Trophoblast cell (in vitro differentiated cells and primary cell): ENCODE results near the gene ANKS1B.

ENCODE experiments used
- DNase-seq, 2 donors: peaks; one replicate each; pipeline ENCODE4 v3.0.0-alpha.2; 2016
- H2AFZ ChIP-seq: 2 replicates; pipeline ENCODE4 v1.6.1; 2013; ENCODE audit warnings: low read length, moderate library complexity, mild to moderate bottlenecking; ENCODE audit not compliant: insufficient read depth, poor library complexity
- H2AK5ac ChIP-seq: 2 replicates; pipeline ENCODE4 v1.6.1; 2013; ENCODE audit warnings: mild to moderate bottlenecking, low read length
- H2BK120ac ChIP-seq: 2 replicates; pipeline ENCODE4 v1.6.1; 2013; ENCODE audit warnings: low read length, mild to moderate bottlenecking, moderate library complexity; ENCODE audit not compliant: insufficient read depth, poor library complexity
- H2BK12ac ChIP-seq: 2 replicates; pipeline ENCODE4 v1.6.1; 2013; ENCODE audit warnings: mild to moderate bottlenecking, low read length, moderate library complexity
- H2BK5ac ChIP-seq: 2 replicates; pipeline ENCODE4 v1.6.1; 2013; ENCODE audit warnings: low read length, low read depth, moderate library complexity, mild to moderate bottlenecking; ENCODE audit not compliant: poor library complexity
- H3K14ac ChIP-seq: 2 replicates; pipeline ENCODE4 v1.6.1; 2013; ENCODE audit warnings: mild to moderate bottlenecking, low read length
- H3K18ac ChIP-seq: 2 replicates; pipeline ENCODE4 v1.6.1; 2013; ENCODE audit warnings: mild to moderate bottlenecking, low read length
- H3K23ac ChIP-seq: 2 replicates; pipeline ENCODE4 v1.6.1; 2013; ENCODE audit warnings: low read length
- H3K27ac ChIP-seq: 2 replicates; pipeline ENCODE4 v1.5.1; 2013; ENCODE audit warnings: low read depth, mild to moderate bottlenecking, inconsistent platforms, low read length, moderate library complexity
- H3K27me3 ChIP-seq: 2 replicates; pipeline ENCODE4 v1.6.1; 2013; ENCODE audit warnings: inconsistent platforms, mild to moderate bottlenecking, low read length, moderate library complexity; ENCODE audit not compliant: insufficient read depth
- H3K36me3 ChIP-seq, 2 experiments: 1 replicate in 1 of 2; 2 replicates in 1 of 2; pipeline ENCODE4 v1.6.1; 2013; ENCODE audit warnings: low read length in 2 of 2, mild to moderate bottlenecking in 2 of 2, moderate library complexity in 1 of 2; ENCODE audit not compliant: insufficient read depth in 2 of 2, control insufficient read depth in 1 of 2
- H3K4ac ChIP-seq: 2 replicates; pipeline ENCODE4 v1.6.1; 2013; ENCODE audit warnings: low read depth, mild to moderate bottlenecking, low read length, moderate library complexity
- H3K4me1 ChIP-seq, 2 experiments: 1 replicate in 1 of 2; 2 replicates in 1 of 2; pipeline ENCODE4 v1.6.1; 2013; ENCODE audit warnings: low read length in 2 of 2, mild to moderate bottlenecking in 2 of 2, moderate library complexity in 1 of 2; ENCODE audit not compliant: insufficient read depth in 2 of 2, control insufficient read depth in 1 of 2
- H3K4me2 ChIP-seq: 2 replicates; pipeline ENCODE4 v1.6.1; 2013; ENCODE audit warnings: inconsistent platforms, mild to moderate bottlenecking, low read length, moderate library complexity
- H3K4me3 ChIP-seq: 2 replicates; pipeline ENCODE4 v1.5.1; 2013; ENCODE audit warnings: mild to moderate bottlenecking, low read depth, low read length, inconsistent platforms
- H3K79me1 ChIP-seq: one replicate; pipeline ENCODE4 v1.6.1; 2013; ENCODE audit warnings: low read length
- H3K79me2 ChIP-seq: 2 replicates; pipeline ENCODE4 v1.6.1; 2013; ENCODE audit warnings: low read length, mild to moderate bottlenecking; ENCODE audit not compliant: control insufficient read depth, insufficient read depth, poor library complexity
- H3K9ac ChIP-seq: 2 replicates; pipeline ENCODE4 v1.6.1; 2013; ENCODE audit warnings: mild to moderate bottlenecking, low read length
- H3K9me3 ChIP-seq: 2 replicates; pipeline ENCODE4 v1.6.1; 2013; ENCODE audit warnings: low read depth, mild to moderate bottlenecking, control low read depth, inconsistent platforms, low read length; ENCODE audit not compliant: insufficient read depth
- H4K12ac ChIP-seq: 2 replicates; pipeline ENCODE4 v1.6.1; 2013; ENCODE audit warnings: low read depth, mild to moderate bottlenecking, low read length, moderate library complexity
- H4K8ac ChIP-seq: 2 replicates; pipeline ENCODE4 v1.6.1; 2013; ENCODE audit warnings: low read depth, mild to moderate bottlenecking, low read length, moderate library complexity
- H4K91ac ChIP-seq: one replicate; pipeline ENCODE4 v1.6.1; 2013; ENCODE audit warnings: low read depth, mild to moderate bottlenecking, low read length, moderate library complexity
- WGBS: extraction: QIAGEN DNeasy Blood & Tissue Kit; methylation state at CpG from one replicate; pipeline ENCODE4 v1.1.7; 2013; ENCODE audit warnings: missing lambda C conversion rate; ENCODE audit not compliant: insufficient read length, insufficient coverage; ENCODE audit errors: extremely low coverage; 5-methylcytosine and 5-hydroxymethylcytosine counted together

ANKS1B gene

DNA sequence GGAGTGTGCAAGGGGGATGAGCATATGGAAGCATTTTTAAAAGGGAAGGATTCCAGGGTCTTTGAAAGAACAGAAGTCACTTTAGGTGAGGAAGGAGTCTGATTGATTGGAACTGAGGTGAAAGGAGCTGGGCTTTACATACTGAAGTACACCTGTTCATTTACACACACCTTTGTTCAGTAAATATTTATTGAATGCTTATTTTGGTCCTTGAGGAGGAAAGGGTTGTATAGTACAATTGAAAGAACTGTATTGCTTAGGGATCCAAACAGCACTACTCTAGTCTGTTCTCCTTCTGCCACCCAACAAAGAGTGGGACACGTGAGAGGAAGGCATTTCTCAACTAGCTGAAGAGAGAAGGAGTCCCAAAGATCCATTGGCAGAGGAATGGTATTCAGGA lies 1275.7 kb downstream of the ANKS1B start:
- no peak overlapping the region for H2BK120ac ChIP-seq
- H3K27ac ChIP-seq = no peak overlapping the region
- no peak for DNase-seq
- no peak overlapping the region for H4K8ac ChIP-seq
- H4K91ac ChIP-seq = no peak overlapping the region
- H2AK5ac ChIP-seq = no peak overlapping the region
- H2BK12ac ChIP-seq = no peak overlapping the region
- no peaks in the 10 kb centered on the region for H3K4me1 ChIP-seq
- peaks cover 9 to 15% of the 10 kb centered on the region in 2 experiments for H3K36me3 ChIP-seq
- H3K4ac ChIP-seq = no peak overlapping the region
- no peak overlapping the region for H3K23ac ChIP-seq
- no peak overlapping the region for H4K12ac ChIP-seq
- no peak overlapping the region for H2BK5ac ChIP-seq
- no peak overlapping the region for H3K9ac ChIP-seq
- H3K14ac ChIP-seq = no peak overlapping the region
- no peaks in the 10 kb centered on the region for H3K9me3 ChIP-seq
- no peaks in the 10 kb centered on the region for H3K79me1 ChIP-seq
- H2AFZ ChIP-seq = no peak overlapping the region
- H3K79me2 ChIP-seq = no peaks in the 10 kb centered on the region
- H3K27me3 ChIP-seq = no peaks in the 10 kb centered on the region
- no CpG with 5 or more reads among the region's 1 CpG for WGBS
- H3K18ac ChIP-seq = no peak overlapping the region
- no peak overlapping the region for H3K4me3 ChIP-seq
- no peak overlapping the region for H3K4me2 ChIP-seq

DNA sequence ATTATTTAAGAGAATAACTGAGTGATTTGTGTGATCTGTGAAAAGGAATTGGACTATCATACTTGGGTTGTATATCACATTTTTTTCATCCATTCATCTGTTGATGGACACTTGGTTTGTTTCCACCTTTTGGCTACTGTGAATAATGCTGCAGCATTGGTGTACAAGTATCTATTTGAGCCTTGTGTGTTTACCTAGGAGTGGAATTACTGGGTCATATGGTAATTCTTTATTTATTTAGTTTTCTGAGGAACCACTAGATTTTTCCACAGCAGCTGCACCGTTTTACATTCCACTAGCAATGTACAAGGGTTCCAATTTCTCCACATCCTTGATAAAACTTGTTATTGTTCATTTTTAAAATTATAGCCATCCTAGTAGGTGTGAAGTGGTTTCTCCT lies 1283.6 kb downstream of the ANKS1B start:
- Histone ChIP-seq H2BK12ac (no peak overlapping the region), H3K9me3 (no peaks in the 10 kb centered on the region), H3K23ac (no peak overlapping the region), H3K4me1 (no peaks in the 10 kb centered on the region), H3K79me1 (no peaks in the 10 kb centered on the region), H3K4me3 (no peak overlapping the region), H4K8ac (no peak overlapping the region), H3K27me3 (no peaks in the 10 kb centered on the region), H3K36me3 (peaks cover 2 to 13% of the 10 kb centered on the region in 2 experiments), H2AFZ (no peak overlapping the region), H2AK5ac (no peak overlapping the region), H3K4me2 (no peak overlapping the region), H2BK120ac (no peak overlapping the region), H3K14ac (no peak overlapping the region), H3K9ac (no peak overlapping the region), H3K79me2 (no peaks in the 10 kb centered on the region), H3K4ac (no peak overlapping the region), H2BK5ac (no peak overlapping the region), H3K18ac (no peak overlapping the region), H4K91ac (no peak overlapping the region), H3K27ac (no peak overlapping the region), H4K12ac (no peak overlapping the region)
- no peak for DNase-seq
- WGBS = no CpG with 5 or more reads among the region's 1 CpG

DNA sequence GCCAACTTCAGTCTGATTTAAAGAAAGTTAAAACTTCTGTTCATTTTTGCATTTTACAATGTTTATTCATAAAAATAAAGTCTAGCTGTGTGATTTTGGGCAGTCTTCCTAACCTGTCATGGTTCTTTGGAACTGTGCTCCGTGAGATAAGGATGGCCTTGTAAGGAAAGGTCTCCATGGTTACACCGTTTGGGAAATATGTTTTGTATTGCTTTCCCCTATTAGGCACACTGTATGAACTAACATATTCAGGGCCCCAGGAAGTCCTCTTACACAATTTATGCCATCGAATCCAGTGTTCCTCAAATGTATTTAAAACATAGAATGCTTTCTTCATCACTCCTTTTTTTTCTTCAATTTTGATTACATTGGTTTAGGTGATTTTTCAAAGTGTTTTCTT lies 1285.2 kb downstream of the ANKS1B start:
- H4K8ac ChIP-seq = no peak overlapping the region
- no peak overlapping the region for H2BK120ac ChIP-seq
- no peak overlapping the region for H3K9ac ChIP-seq
- no peak overlapping the region for H3K4me3 ChIP-seq
- no peak for DNase-seq
- no peak overlapping the region for H2BK5ac ChIP-seq
- no peak overlapping the region for H3K27ac ChIP-seq
- no peak overlapping the region for H4K12ac ChIP-seq
- WGBS = no CpG with 5 or more reads among the region's 3 CpGs
- no peaks in the 10 kb centered on the region for H3K79me1 ChIP-seq
- no peak overlapping the region for H3K4ac ChIP-seq
- H2BK12ac ChIP-seq = no peak overlapping the region
- H3K79me2 ChIP-seq = no peaks in the 10 kb centered on the region
- no peak overlapping the region for H4K91ac ChIP-seq
- peaks cover 2 to 14% of the 10 kb centered on the region in 2 experiments for H3K36me3 ChIP-seq
- H2AFZ ChIP-seq = no peak overlapping the region
- H3K27me3 ChIP-seq = no peaks in the 10 kb centered on the region
- H3K23ac ChIP-seq = no peak overlapping the region
- no peaks in the 10 kb centered on the region for H3K9me3 ChIP-seq
- no peak overlapping the region for H3K4me2 ChIP-seq
- H3K4me1 ChIP-seq = no peaks in the 10 kb centered on the region
- no peak overlapping the region for H2AK5ac ChIP-seq
- no peak overlapping the region for H3K18ac ChIP-seq
- H3K14ac ChIP-seq = no peak overlapping the region

DNA sequence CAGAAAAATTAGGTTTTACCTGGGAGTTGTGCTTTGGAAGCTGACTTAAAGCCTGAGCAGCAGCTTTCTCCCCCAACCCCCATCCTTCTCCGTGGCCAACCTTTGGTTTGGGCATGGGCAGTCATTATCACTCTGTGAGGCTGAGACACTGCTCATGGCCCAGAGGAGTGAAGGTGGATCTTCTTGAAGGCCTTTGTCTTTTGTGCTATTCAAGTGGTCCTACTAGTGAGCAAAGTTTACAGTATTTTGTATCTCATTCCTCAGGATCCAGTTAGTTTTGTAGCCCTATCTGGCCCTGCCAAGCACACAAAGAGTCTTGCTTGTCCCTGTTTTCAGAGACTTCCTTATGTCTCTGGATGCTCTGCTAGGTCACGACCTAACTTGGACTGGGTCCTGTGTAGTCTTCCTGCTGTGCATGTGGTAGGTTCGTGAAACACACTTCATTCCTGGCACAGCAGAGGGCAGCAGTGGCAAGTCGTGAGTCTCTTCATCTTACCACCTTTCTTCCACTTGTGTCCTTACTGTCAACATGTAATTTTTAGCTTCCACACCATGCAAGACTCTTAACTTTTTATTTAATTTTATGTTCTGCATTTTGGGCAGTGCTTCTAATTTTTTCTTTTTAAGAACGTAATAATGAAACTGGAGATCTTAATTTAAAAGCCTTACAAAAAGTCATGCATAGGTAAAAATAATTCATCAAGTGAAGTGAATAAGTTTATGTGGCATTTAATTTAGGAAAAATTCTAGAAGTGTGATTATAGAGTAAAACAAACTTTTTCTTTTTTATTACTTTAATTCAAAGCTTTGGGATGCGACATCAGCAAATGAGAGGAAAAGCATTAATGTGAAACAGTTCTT lies 1285.9 kb downstream of the ANKS1B start:
- no CpG with 5 or more reads among the region's 6 CpGs for WGBS
- Histone ChIP-seq H2BK12ac (no peak overlapping the region), H3K14ac (no peak overlapping the region), H3K4me1 (no peaks in the 10 kb centered on the region), H3K27ac (no peak overlapping the region), H3K4ac (no peak overlapping the region), H3K79me1 (no peaks in the 10 kb centered on the region), H3K4me3 (no peak overlapping the region), H2BK5ac (no peak overlapping the region), H4K8ac (no peak overlapping the region), H2AK5ac (no peak overlapping the region), H3K79me2 (no peaks in the 10 kb centered on the region), H2BK120ac (no peak overlapping the region), H4K12ac (no peak overlapping the region), H4K91ac (no peak overlapping the region), H3K4me2 (no peak overlapping the region), H3K36me3 (peaks cover 2 to 12% of the 10 kb centered on the region in 2 experiments), H3K23ac (no peak overlapping the region), H3K9ac (no peak overlapping the region), H3K18ac (no peak overlapping the region), H2AFZ (no peak overlapping the region), H3K9me3 (no peaks in the 10 kb centered on the region), H3K27me3 (no peaks in the 10 kb centered on the region)
- DNase-seq = peak; percentile 39 to 58
